ENCODE measurements around the gene DACT2.
"Not testable (repeated sequence)": the region's sequence is repeated elsewhere in the genome, so short reads cannot be mapped to it uniquely, and the experiment has no call there.

The DACT2 gene

GRCh38 chr6:168319279-168320111 lies at the start of gene DACT2:
Gene DACT2 (minus strand): TSS chr6:168319777. CDS start chr6:168319633, 144 bp downstream.
- no peak for DNase-seq

- no peak for DNase-seq
Measured at GRCh38 chr6:168368936-168369335, 49.4 kb upstream of the DACT2 start.

- DNase-seq: no peak
Measured at GRCh38 chr6:168368066-168368820, 48.7 kb upstream of the DACT2 start.

- no peak for DNase-seq
Measured at GRCh38 chr6:168367285-168367751, 47.7 kb upstream of the DACT2 start.

- no peak for DNase-seq
Measured at GRCh38 chr6:168366473-168366872, 46.9 kb upstream of the DACT2 start.

- DNase-seq: no peak
Measured at GRCh38 chr6:168365422-168366165, 46.0 kb upstream of the DACT2 start.

GRCh38 chr6:168364793-168365421 lies 45.3 kb upstream of the DACT2 start:
- no peak for DNase-seq

GRCh38 chr6:168363811-168364792 lies 44.5 kb upstream of the DACT2 start:
- DNase-seq: no peak

GRCh38 chr6:168363302-168363701 lies 43.7 kb upstream of the DACT2 start:
- DNase-seq: peak in 3 of 56 donors; percentile 13 to 47 (median 33)

GRCh38 chr6:168362276-168362990 lies 42.9 kb upstream of the DACT2 start:
- DNase-seq: no peak

- no peak for DNase-seq
Measured at GRCh38 chr6:168361766-168362165, 42.2 kb upstream of the DACT2 start.

GRCh38 chr6:168359794-168360193 lies 40.2 kb upstream of the DACT2 start:
- DNase-seq: no peak

GRCh38 chr6:168358842-168359420 lies 39.4 kb upstream of the DACT2 start:
- DNase-seq: no peak

- not testable (repeated sequence) for DNase-seq
Measured at GRCh38 chr6:168356872-168357271, 37.3 kb upstream of the DACT2 start.

GRCh38 chr6:168355716-168356522 lies 36.3 kb upstream of the DACT2 start:
- DNase-seq: peak in 35 of 56 donors; percentile 6 to 78 (median 33)

GRCh38 chr6:168354338-168354737 lies 34.8 kb upstream of the DACT2 start:
- no peak for DNase-seq

- DNase-seq: no peak
Measured at GRCh38 chr6:168353041-168353440, 33.5 kb upstream of the DACT2 start.

GRCh38 chr6:168352096-168352495 lies 32.5 kb upstream of the DACT2 start:
- DNase-seq: no peak
